Neural cell (in vitro differentiated cells): ENCODE results near the gene SPINDOC.

Experiments
- EP300 ChIP-seq: fragments of 450-650 bp; conservative IDR thresholded peaks from 2 replicates; pipeline ENCODE4 v1.6.1; 2014; ENCODE audit warnings: antibody characterized with exemption, mild to moderate bottlenecking, moderate library complexity; ENCODE audit not compliant: poor library complexity, severe bottlenecking
- EZH2 ChIP-seq: fragments of 200-600, 300-800 bp; shearing (Covaris generic), sonication (generic); IDR thresholded peaks from 2 replicates; pipeline ENCODE4 v1.6.1; 2014; ENCODE audit warnings: antibody characterized with exemption, low read length, borderline replicate concordance, mild to moderate bottlenecking; ENCODE audit not compliant: insufficient read depth, poor library complexity, severe bottlenecking
- POLR2AphosphoS5 ChIP-seq: IDR thresholded peaks from 2 replicates; pipeline ENCODE4 v1.6.1; 2012
- RAD21 ChIP-seq: fragments of 450-650 bp; conservative IDR thresholded peaks from 2 replicates; pipeline ENCODE4 v1.6.1; 2014; ENCODE audit warnings: antibody characterized with exemption, mild to moderate bottlenecking, moderate library complexity
- SMC3 ChIP-seq: fragments of 450-650 bp; conservative IDR thresholded peaks from 2 replicates; pipeline ENCODE4 v1.6.1; 2014; ENCODE audit warnings: antibody characterized with exemption, mild to moderate bottlenecking, moderate library complexity; ENCODE audit not compliant: poor library complexity
- TF ChIP-seq, protein P1 (sequence below): fragments of 450-650 bp; IDR thresholded peaks from 2 replicates; pipeline ENCODE4 v1.5.1; 2014; ENCODE audit warnings: antibody characterized with exemption, mild to moderate bottlenecking, moderate library complexity; ENCODE audit not compliant: poor library complexity, severe bottlenecking
- TF ChIP-seq, protein P2 (sequence below): IDR thresholded peaks from 2 replicates; pipeline ENCODE4 v1.6.1; 2012; ENCODE audit warnings: borderline replicate concordance

DNA sequence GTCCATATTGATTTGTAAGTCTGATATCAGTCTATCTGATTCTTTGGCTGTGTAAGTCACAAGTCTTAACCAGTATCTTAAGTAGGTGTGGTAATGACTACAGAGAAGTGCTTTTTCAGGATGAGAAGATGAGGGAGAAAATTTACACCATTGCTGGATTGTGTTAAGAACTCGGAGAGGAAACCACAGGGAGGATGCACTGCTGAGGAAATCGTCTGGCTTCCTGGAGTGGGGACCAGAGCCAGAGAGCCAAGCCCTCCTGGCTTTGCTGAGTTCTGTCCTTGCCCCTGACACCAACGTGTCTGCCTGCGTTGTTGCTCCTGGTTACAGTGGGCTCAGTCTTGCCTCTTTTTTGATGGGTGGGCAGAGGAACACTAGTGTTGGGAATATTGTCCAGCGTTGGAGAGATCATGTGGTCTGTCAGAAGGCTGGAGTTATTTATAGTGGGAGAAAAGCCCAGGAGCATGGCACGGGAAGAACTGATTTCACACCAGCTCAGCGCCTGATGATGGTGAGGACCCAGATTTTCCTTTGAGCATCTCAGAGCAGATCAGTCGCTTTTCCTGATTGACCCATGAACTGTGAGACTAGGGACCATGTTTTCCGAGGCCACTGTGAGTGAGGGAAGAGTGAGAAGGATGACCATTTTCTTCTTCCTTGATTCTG, 55.3 kb downstream of the SPINDOC start:
- TF ChIP-seq, protein P1, sequence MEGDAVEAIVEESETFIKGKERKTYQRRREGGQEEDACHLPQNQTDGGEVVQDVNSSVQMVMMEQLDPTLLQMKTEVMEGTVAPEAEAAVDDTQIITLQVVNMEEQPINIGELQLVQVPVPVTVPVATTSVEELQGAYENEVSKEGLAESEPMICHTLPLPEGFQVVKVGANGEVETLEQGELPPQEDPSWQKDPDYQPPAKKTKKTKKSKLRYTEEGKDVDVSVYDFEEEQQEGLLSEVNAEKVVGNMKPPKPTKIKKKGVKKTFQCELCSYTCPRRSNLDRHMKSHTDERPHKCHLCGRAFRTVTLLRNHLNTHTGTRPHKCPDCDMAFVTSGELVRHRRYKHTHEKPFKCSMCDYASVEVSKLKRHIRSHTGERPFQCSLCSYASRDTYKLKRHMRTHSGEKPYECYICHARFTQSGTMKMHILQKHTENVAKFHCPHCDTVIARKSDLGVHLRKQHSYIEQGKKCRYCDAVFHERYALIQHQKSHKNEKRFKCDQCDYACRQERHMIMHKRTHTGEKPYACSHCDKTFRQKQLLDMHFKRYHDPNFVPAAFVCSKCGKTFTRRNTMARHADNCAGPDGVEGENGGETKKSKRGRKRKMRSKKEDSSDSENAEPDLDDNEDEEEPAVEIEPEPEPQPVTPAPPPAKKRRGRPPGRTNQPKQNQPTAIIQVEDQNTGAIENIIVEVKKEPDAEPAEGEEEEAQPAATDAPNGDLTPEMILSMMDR = no peak
- TF ChIP-seq EZH2 = no peak
- TF ChIP-seq EP300 = no peak
- TF ChIP-seq, protein P2, sequence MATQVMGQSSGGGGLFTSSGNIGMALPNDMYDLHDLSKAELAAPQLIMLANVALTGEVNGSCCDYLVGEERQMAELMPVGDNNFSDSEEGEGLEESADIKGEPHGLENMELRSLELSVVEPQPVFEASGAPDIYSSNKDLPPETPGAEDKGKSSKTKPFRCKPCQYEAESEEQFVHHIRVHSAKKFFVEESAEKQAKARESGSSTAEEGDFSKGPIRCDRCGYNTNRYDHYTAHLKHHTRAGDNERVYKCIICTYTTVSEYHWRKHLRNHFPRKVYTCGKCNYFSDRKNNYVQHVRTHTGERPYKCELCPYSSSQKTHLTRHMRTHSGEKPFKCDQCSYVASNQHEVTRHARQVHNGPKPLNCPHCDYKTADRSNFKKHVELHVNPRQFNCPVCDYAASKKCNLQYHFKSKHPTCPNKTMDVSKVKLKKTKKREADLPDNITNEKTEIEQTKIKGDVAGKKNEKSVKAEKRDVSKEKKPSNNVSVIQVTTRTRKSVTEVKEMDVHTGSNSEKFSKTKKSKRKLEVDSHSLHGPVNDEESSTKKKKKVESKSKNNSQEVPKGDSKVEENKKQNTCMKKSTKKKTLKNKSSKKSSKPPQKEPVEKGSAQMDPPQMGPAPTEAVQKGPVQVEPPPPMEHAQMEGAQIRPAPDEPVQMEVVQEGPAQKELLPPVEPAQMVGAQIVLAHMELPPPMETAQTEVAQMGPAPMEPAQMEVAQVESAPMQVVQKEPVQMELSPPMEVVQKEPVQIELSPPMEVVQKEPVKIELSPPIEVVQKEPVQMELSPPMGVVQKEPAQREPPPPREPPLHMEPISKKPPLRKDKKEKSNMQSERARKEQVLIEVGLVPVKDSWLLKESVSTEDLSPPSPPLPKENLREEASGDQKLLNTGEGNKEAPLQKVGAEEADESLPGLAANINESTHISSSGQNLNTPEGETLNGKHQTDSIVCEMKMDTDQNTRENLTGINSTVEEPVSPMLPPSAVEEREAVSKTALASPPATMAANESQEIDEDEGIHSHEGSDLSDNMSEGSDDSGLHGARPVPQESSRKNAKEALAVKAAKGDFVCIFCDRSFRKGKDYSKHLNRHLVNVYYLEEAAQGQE = no peak
- TF ChIP-seq SMC3 = no peak
- no peak for TF ChIP-seq POLR2AphosphoS5
- no peak for TF ChIP-seq RAD21
